HepG2 (cell line): ENCODE measurements around the gene FAM170B.

Experiments used
- ATF2 ChIP-seq: sonication (generic); formaldehyde crosslinking; IDR thresholded peaks from 2 replicates; pipeline ENCODE4 v1.4.0; 2020; ENCODE audit warnings: missing genetic modification reagents
- CEBPB ChIP-seq: IDR thresholded peaks from 2 replicates; pipeline ENCODE4 v1.6.1; 2011; ENCODE audit warnings: low read depth, low read length, improper control_type of control experiment, borderline replicate concordance
- ETS1 ChIP-seq: sonication (generic); formaldehyde crosslinking; IDR thresholded peaks from 2 replicates; pipeline ENCODE4 v1.4.0; 2020; ENCODE audit warnings: missing genetic modification reagents
- EZH2 ChIP-seq: conservative IDR thresholded peaks from 2 replicates; pipeline ENCODE4 v1.6.1; 2012; ENCODE audit warnings: mild to moderate bottlenecking, low read depth, low read length, moderate library complexity
- FOXA1 ChIP-seq, 2 experiments: fragments of 450-650 bp in 1 of 2; sonication (generic) in 1 of 2; formaldehyde crosslinking in 1 of 2; IDR thresholded peaks; 2 replicates each; pipeline versions ENCODE4 v1.4.0 to v1.6.1; 2016 to 2020; ENCODE audit warnings: missing genetic modification reagents in 1 of 2
- HDAC2 ChIP-seq: sonication (generic); formaldehyde crosslinking; IDR thresholded peaks from 2 replicates; pipeline ENCODE4 v1.4.0; 2020; ENCODE audit warnings: missing genetic modification reagents
- NR2F6 ChIP-seq, 2 experiments: IDR thresholded peaks; 2 replicates each; pipeline ENCODE4 v1.6.1; 2016; ENCODE audit warnings: antibody characterized with exemption in 1 of 2, mild to moderate bottlenecking in 1 of 2
- NR3C1 ChIP-seq: sonication (generic); formaldehyde crosslinking; IDR thresholded peaks from 2 replicates; pipeline ENCODE4 v1.4.0; 2020; ENCODE audit warnings: missing genetic modification reagents
- POLR2A ChIP-seq, 2 experiments: IDR thresholded peaks; 2 replicates each; pipeline ENCODE4 v1.6.1; 2011; ENCODE audit warnings: low read depth in 2 of 2, low read length in 2 of 2, mild to moderate bottlenecking in 1 of 2, moderate library complexity in 1 of 2; ENCODE audit not compliant: insufficient read depth in 1 of 2
- POLR2AphosphoS5 ChIP-seq: IDR thresholded peaks from 2 replicates; pipeline ENCODE4 v1.6.1; 2012; ENCODE audit warnings: low read depth, low read length
- RBM39 ChIP-seq: fragments of 200-400 bp; formaldehyde crosslinking; IDR thresholded peaks from one replicate; pipeline ENCODE4 v1.6.1; 2018; ENCODE audit warnings: antibody characterized with exemption, mild to moderate bottlenecking, low read depth, low read length; ENCODE audit not compliant: poor library complexity, severe bottlenecking
- RNF2 ChIP-seq: fragments of 450-650 bp; conservative IDR thresholded peaks from 2 replicates; pipeline ENCODE4 v1.6.1; 2016; ENCODE audit warnings: low read depth
- SP5 ChIP-seq: IDR thresholded peaks from 2 replicates; pipeline ENCODE4 v1.6.1; 2016; ENCODE audit warnings: low read depth, borderline replicate concordance

GRCh38 chr10:49174261-49174925, 40.6 kb upstream of the FAM170B start:
- TF ChIP-seq RBM39 (no peak), ETS1 (CRISPR knock-in tag) (no peak), FOXA1 (IDR thresholded peaks at IDR 0.05) (no peak), FOXA1 (CRISPR knock-in tag; IDR thresholded peaks at IDR 0.05) (no peak), NR3C1 (CRISPR knock-in tag) (no peak), POLR2AphosphoS5 (no peak), CEBPB (no peak), RNF2 (no peak), POLR2A (IDR thresholded peaks at IDR 0.05; ENCODE audit: insufficient read depth in 1 of 2, low read depth in 2 of 2, low read length in 2 of 2) (no peak), SP5 (CRISPR knock-in tag) (no peak), HDAC2 (CRISPR knock-in tag) (no peak), ATF2 (CRISPR knock-in tag) (no peak), NR2F6 (IDR thresholded peaks at IDR 0.05) (no peak), NR2F6 (CRISPR knock-in tag; IDR thresholded peaks at IDR 0.05) (no peak), EZH2 (no peak)
